Choroid plexus epithelial cell (primary cell): Measurements from ENCODE around the gene MYH11.
"Not testable (repeated sequence)": the region's sequence is repeated elsewhere in the genome, so short reads cannot be mapped to it uniquely, and the experiment has no call there.

Experiments used
- DNase-seq: peaks from one replicate; pipeline ENCODE4 v3.0.0-alpha.2; 2010; ENCODE audit warnings: low read depth
- H3K4me3 ChIP-seq: 2 replicates; pipeline ENCODE4 v1.5.1; 2011; ENCODE audit warnings: low read depth, mild to moderate bottlenecking, control low read depth, low read length, moderate library complexity
- TF ChIP-seq, protein P1 (sequence below): conservative IDR thresholded peaks from 2 replicates; pipeline ENCODE4 v1.5.1; 2011; ENCODE audit warnings: low read depth, mild to moderate bottlenecking, control low read depth, inconsistent platforms, low read length, moderate library complexity

MYH11 gene

DNA sequence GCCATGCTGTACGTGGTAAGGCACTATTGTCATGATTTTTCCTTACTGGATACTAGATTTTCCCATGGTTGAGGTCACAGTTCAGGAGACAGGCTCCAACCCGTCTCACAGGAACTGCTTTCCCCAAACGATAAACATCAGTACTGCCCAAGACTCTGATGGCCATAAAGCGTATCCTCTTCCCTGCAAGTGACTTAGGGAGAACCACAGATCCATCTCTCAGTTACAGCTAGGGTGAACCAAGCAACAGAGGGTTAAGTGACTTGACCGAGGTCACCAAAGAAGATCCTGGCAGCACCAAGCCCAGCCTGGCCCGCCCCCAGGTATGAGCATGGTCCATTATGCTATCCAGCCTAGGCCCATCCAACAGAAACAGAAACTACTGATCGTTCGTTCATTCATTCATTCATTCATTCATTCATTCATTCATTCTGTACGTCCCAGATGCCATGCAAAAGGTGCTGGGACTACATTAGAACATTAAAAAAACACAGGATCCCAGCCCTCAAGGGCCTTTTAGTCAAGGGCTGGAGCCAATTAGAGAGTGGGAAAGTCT, 31.0 kb downstream of the MYH11 start:
- DNase-seq: no peak
- TF ChIP-seq, protein P1, sequence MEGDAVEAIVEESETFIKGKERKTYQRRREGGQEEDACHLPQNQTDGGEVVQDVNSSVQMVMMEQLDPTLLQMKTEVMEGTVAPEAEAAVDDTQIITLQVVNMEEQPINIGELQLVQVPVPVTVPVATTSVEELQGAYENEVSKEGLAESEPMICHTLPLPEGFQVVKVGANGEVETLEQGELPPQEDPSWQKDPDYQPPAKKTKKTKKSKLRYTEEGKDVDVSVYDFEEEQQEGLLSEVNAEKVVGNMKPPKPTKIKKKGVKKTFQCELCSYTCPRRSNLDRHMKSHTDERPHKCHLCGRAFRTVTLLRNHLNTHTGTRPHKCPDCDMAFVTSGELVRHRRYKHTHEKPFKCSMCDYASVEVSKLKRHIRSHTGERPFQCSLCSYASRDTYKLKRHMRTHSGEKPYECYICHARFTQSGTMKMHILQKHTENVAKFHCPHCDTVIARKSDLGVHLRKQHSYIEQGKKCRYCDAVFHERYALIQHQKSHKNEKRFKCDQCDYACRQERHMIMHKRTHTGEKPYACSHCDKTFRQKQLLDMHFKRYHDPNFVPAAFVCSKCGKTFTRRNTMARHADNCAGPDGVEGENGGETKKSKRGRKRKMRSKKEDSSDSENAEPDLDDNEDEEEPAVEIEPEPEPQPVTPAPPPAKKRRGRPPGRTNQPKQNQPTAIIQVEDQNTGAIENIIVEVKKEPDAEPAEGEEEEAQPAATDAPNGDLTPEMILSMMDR: no peak

DNA sequence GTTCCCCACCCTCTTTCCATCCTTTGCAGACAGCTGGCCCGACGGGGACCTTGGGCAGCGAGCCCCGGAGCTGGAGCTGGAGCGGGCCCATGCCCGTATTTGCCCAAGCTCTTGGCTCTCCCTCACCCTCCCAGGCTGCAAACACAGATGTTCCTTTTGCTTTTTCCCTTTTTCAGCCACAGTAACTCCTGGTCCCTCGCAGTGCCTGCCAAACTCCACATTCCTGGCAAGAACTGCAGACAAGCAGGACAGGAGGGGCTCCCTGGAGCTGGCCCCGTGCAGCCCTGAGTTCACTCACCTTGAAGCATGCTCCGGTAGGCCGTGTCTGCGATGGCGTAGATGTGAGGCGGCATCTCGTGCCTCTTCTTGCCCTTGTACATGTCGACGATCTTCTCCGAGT, 33.9 kb downstream of the MYH11 start:
- DNase-seq: no peak
- TF ChIP-seq, protein P1: no peak

More for the DNA sequence above, 31.0 kb downstream of the MYH11 start:
- no peak overlapping the region for H3K4me3 ChIP-seq

DNA sequence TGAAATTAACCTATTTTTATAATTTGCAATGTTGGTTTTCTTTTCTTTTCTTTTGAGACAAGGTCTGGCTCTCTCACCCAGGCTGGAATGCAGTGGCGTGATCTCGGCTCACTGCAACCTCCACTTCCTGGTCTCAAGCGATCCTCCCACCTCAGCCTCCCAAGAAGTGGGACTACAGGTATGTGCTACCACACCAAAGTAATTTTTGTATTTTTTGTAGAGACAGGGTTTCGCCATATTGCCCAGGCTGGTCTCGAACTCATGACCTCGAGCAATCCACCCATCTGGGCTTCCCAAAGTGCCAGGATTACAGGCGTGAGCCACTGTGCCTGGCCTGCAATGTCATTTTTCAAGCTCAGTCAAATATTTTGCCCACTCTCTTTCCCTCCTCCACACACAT, 36.0 kb downstream of the MYH11 start:
- DNase-seq: no peak
- TF ChIP-seq, protein P1: no peak
- H3K4me3 ChIP-seq: no peak overlapping the region

More for the DNA sequence above, 33.9 kb downstream of the MYH11 start:
- no peak overlapping the region for H3K4me3 ChIP-seq

DNA sequence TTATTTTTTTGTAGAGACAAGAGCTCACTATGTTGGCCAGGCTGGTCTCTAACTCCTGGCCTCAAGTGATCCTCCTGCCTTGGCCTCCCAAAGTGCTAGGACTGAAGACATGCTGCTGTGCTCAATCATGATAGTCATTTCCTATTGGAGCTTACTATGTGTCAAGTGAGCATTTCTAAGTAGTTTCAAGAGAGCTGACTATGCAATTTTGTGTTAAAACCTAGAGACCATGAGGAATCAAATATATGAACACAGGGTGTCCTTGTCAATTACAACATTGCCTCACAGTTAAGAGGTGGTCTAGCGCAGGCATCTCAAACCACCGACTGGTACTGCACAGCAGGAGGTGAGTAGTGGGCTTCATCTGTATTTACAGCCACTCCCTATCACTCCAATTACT, 37.8 kb downstream of the MYH11 start:
- no peak overlapping the region for H3K4me3 ChIP-seq
- TF ChIP-seq, protein P1: no peak
- no peak for DNase-seq

DNA sequence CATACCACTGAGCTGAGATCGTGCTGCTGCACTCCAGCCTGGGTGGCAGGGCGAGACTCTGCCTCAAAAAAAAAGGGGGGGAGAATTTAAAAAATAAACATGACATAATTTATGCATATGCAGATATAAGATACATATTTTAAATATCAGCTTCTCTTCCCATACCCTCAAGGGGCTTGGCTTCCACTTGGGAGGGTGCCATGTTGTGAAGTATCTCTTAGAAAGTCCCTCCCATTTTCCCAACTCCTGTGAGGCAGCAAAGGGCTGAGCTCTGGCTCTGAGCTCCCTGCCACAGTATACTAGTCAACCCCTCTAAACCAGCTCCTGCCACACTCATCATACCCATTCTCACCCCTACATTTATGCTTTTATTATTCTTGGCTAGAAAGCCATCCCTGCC, 39.4 kb downstream of the MYH11 start:
- DNase-seq: no peak
- TF ChIP-seq, protein P1: no peak
- no peak overlapping the region for H3K4me3 ChIP-seq

DNA sequence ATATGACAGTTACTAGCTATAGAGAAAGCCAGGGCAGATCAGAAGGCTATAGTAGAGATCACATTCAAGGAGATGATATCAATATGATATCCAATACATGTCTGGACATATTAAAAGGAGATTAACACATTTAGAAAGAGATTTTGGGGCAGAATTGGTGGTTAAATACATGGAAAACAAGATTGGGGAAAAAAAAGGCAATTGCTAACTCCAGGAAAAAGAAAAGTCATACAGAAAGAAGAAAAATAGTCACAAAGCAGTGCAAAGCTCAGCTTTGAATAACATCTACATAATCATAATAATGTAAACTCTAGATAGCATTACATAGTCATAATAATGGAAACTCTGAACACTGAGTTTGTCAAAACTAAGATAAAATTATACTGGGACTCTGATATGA, 40.6 kb downstream of the MYH11 start:
- TF ChIP-seq, protein P1: no peak
- no peak overlapping the region for H3K4me3 ChIP-seq
- no peak for DNase-seq

DNA sequence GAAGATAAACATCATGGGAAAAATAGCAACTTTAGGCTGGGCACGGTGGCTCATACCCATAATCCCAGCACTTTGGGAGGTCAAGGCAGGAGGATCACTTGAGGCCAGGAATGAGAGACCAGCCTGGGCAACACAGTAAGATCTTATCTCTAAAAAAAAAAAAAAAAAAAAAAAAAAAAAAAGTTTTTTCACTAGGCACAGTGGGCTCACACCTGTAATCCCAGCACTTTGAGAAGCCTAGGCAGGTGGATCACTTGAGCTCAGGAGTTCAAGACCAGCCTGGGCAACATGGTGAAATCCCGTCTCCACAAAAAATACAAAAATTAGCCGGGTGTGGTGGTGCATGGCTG, 44.5 kb downstream of the MYH11 start:
- not testable (repeated sequence) for H3K4me3 ChIP-seq, DNase-seq
